GM12872 (cell line): ENCODE measurements around the gene FOXN3.

Experiments
- CTCF ChIP-seq: IDR thresholded peaks from 3 replicates; pipeline ENCODE4 v1.5.1; 2011; ENCODE audit warnings: low read depth, mild to moderate bottlenecking, low read length, moderate library complexity; ENCODE audit not compliant: insufficient read depth

Gene FOXN3

GRCh38 chr14:89139404-89140247 lies 277.4 kb downstream of the FOXN3 start:
- no peak for TF ChIP-seq CTCF

GRCh38 chr14:89138846-89139245 lies 278.2 kb downstream of the FOXN3 start:
- TF ChIP-seq CTCF = no peak

GRCh38 chr14:89137526-89138163 lies 279.4 kb downstream of the FOXN3 start:
- no peak for TF ChIP-seq CTCF

GRCh38 chr14:89136587-89136986 lies 280.4 kb downstream of the FOXN3 start:
- TF ChIP-seq CTCF = no peak

GRCh38 chr14:89134640-89135039 lies 282.4 kb downstream of the FOXN3 start:
- TF ChIP-seq CTCF = no peak

GRCh38 chr14:89131004-89131750 lies 285.9 kb downstream of the FOXN3 start:
- TF ChIP-seq CTCF = no peak

- TF ChIP-seq CTCF = no peak
Observed at GRCh38 chr14:89129570-89129969, 287.5 kb downstream of the FOXN3 start.
